ENCODE data around the gene FBXL15.

Gene FBXL15

GRCh38 chr10:102418622-102419268, 1.9 kb upstream of the FBXL15 start, which contains the start of gene PSD:
Gene PSD, minus strand, starts transcription at chr10:102418785. Its CDS starts 1,747 bp downstream, at chr10:102417038.
- H3F3A ChIP-seq (ENCODE audit: control insufficient read depth, insufficient read depth) = peaks cover 7% of the 10 kb centered on the region; the same call in 1 of the 2 replicates
- no peaks in the 10 kb centered on the region for H3K9me3 ChIP-seq (ENCODE audit: control insufficient read depth, insufficient read depth, low read length)
- no peak within 1 kb of the TSS for H3K27ac ChIP-seq (ENCODE audit: low read depth, low read length)
- H3K79me2 ChIP-seq (ENCODE audit: control insufficient read depth, low read length) = peaks cover 21% of the 10 kb centered on the region
- peaks cover 6% of the 10 kb centered on the region for H3K27me3 ChIP-seq (ENCODE audit: control insufficient read depth, low read length)
- H3K4me2 ChIP-seq (ENCODE audit: low read length) = peak within 1 kb of the TSS; percentile 93
- H3K4me1 ChIP-seq (ENCODE audit: control insufficient read depth, low read length) = peaks cover 37% of the 10 kb centered on the region
- TF ChIP-seq CTCF (IDR thresholded peaks at IDR 0.05; ENCODE audit: low read depth, low read length, poor library complexity, severe bottlenecking) = no peak
- no peak for TF ChIP-seq EZH2phosphoT487 (IDR thresholded peaks at IDR 0.05; ENCODE audit: borderline replicate concordance, low read length)
- peaks cover 10% of the 10 kb centered on the region for H3K36me3 ChIP-seq (ENCODE audit: control insufficient read depth, low read length)
- no peaks in the 10 kb centered on the region for H3K9me2 ChIP-seq (replicated peaks; ENCODE audit: control insufficient read depth, low read length)
- no peaks in the 10 kb centered on the region for H4K20me1 ChIP-seq (ENCODE audit: control insufficient read depth, insufficient read depth, low read depth, low read length)
- peak within 1 kb of the TSS; percentile 88 for H3K4me3 ChIP-seq (ENCODE audit: low read length)

DNA sequence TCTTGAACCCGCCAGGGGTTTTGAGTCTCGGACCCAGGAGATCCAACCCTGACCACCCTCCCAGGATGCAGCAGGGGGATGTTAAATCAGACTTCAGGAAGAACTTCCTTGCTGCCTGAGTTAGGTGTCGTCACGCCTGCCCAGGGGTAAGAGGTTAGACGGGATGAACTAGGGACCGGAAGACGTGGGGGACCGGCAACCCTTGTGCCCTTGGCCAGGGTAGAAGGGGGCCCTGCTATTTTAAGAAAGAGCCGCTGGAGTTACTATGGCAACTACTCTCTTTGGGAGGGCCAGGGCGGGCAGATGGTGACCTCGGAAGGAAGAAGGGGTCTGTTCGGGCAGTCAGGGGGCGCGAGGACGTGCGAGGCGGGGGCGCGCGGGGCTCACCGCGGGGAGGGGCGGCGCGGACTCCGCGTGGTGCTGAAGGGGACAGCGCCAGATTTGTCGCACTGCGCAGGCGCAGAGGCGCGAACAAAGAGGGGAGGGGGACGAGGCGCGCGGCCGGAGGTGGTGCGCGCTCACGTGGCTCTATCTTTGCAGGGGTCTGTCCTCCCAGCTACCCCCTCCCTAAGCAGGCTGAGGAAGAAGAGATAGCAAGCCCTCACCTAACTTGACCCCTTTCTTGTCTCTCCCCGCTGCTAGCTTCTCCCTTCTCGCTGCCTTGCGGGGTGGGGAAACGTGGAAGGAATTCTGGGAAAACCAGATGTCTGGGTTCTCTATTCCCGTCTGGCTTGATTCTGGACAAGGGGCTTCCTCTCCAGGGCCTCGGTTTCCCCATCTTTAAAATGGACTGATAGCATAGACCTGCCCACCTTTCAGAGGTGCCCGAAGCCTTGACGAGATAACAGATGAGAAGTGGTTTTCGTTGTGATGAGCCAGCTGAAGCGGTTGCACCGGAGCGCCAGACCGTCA, 1.1 kb upstream of the FBXL15 start:
- Histone ChIP-seq H3K36me3 (ENCODE audit: control insufficient read depth, low read length) (peaks cover 18% of the 10 kb centered on the region), H3K9me3 (ENCODE audit: control insufficient read depth, insufficient read depth, low read length) (no peaks in the 10 kb centered on the region), H3K4me3 (ENCODE audit: low read length) (peak overlapping the region; percentile 88), H4K20me1 (ENCODE audit: control insufficient read depth, insufficient read depth, low read depth, low read length) (no peaks in the 10 kb centered on the region), H3K9me2 (replicated peaks; ENCODE audit: control insufficient read depth, low read length) (no peaks in the 10 kb centered on the region), H3F3A (ENCODE audit: control insufficient read depth, insufficient read depth) (peaks cover 7% of the 10 kb centered on the region; the same call in 1 of the 2 replicates), H3K27me3 (ENCODE audit: control insufficient read depth, low read length) (peaks cover 6% of the 10 kb centered on the region), H3K4me2 (ENCODE audit: low read length) (peak overlapping the region; percentile 93), H3K79me2 (ENCODE audit: control insufficient read depth, low read length) (peaks cover 21% of the 10 kb centered on the region), H3K27ac (ENCODE audit: low read depth, low read length) (peak overlapping the region; percentile 68), H3K4me1 (ENCODE audit: control insufficient read depth, low read length) (peaks cover 37% of the 10 kb centered on the region)
- TF ChIP-seq CTCF (IDR thresholded peaks at IDR 0.05; ENCODE audit: low read depth, low read length, poor library complexity, severe bottlenecking) (no peak), EZH2phosphoT487 (IDR thresholded peaks at IDR 0.05; ENCODE audit: borderline replicate concordance, low read length) (no peak)

DNA sequence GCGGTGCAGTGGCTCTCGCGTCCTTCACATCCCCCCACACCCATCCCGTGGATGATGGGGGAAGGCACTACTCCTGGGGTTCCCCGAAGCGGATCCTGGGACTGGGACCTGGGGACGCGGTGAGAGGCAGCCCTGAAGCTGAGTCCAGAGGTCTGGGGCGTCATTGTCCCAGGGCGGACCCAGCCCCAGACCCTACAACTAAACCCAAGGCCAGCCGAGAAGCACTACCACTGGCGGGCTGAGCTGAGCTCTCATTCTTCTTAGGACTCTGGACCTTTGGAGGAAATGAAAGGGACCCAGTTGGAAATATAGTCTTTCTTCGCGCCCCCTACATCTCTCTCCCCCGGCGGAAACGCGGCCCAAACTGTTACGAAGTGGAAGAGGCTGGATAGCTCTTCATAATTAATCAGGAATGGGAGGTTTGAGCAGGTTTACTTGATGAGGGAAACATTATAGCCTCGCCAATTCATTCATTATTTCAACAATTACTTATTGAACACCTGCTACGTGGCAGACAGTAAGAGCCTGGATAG, 389 bp upstream of the FBXL15 start:
- peak overlapping the region; percentile 93 for H3K4me2 ChIP-seq (ENCODE audit: low read length)
- H3K4me3 ChIP-seq (ENCODE audit: low read length) = peak overlapping the region; percentile 88
- H3K27me3 ChIP-seq (ENCODE audit: control insufficient read depth, low read length) = peaks cover 6% of the 10 kb centered on the region
- TF ChIP-seq EZH2phosphoT487 (IDR thresholded peaks at IDR 0.05; ENCODE audit: borderline replicate concordance, low read length) (no peak), CTCF (IDR thresholded peaks at IDR 0.05; ENCODE audit: low read depth, low read length, poor library complexity, severe bottlenecking) (peak; percentile 20)
- H4K20me1 ChIP-seq (ENCODE audit: control insufficient read depth, insufficient read depth, low read depth, low read length) = no peaks in the 10 kb centered on the region
- peaks cover 37% of the 10 kb centered on the region for H3K4me1 ChIP-seq (ENCODE audit: control insufficient read depth, low read length)
- peak overlapping the region; percentile 68 for H3K27ac ChIP-seq (ENCODE audit: low read depth, low read length)
- H3K36me3 ChIP-seq (ENCODE audit: control insufficient read depth, low read length) = peaks cover 19% of the 10 kb centered on the region
- H3K9me2 ChIP-seq (replicated peaks; ENCODE audit: control insufficient read depth, low read length) = no peaks in the 10 kb centered on the region
- H3F3A ChIP-seq (ENCODE audit: control insufficient read depth, insufficient read depth) = peaks cover 7% of the 10 kb centered on the region; the same call in 1 of the 2 replicates
- H3K79me2 ChIP-seq (ENCODE audit: control insufficient read depth, low read length) = peaks cover 21% of the 10 kb centered on the region
- H3K9me3 ChIP-seq (ENCODE audit: control insufficient read depth, insufficient read depth, low read length) = no peaks in the 10 kb centered on the region
